ENCODE measurements around the gene SUCO.
"Not testable (repeated sequence)": the region's sequence is repeated elsewhere in the genome, so short reads cannot be mapped to it uniquely, and the experiment has no call there.

SUCO gene

GRCh38 chr1:172596782-172597181 is 63.8 kb downstream of the SUCO start:
- not testable (repeated sequence) for H3K27me3 ChIP-seq (ENCODE audit: insufficient read depth, low read length, poor library complexity, severe bottlenecking); H3K9ac ChIP-seq (ENCODE audit: low read depth, low read length, poor library complexity, severe bottlenecking); H4K20me1 ChIP-seq (ENCODE audit: insufficient read depth, low read length, poor library complexity, severe bottlenecking); H3F3A ChIP-seq (ENCODE audit: low read depth); H3K4me2 ChIP-seq (ENCODE audit: low read depth, low read length, poor library complexity, severe bottlenecking); H3K9me2 ChIP-seq (replicated peaks; ENCODE audit: low read depth, low read length); H3K9me3 ChIP-seq (ENCODE audit: insufficient read depth, low read depth, low read length); H3K4me3 ChIP-seq (ENCODE audit: low read length, poor library complexity, severe bottlenecking); H3K4me1 ChIP-seq (ENCODE audit: insufficient read depth, low read length, poor library complexity, severe bottlenecking); H2AFZ ChIP-seq (ENCODE audit: low read length)
- Histone ChIP-seq H3K79me2 (ENCODE audit: insufficient read depth, low read length) (0 out of 2 replicates have a peak, but pooled peaks cover 15% of the 10 kb centered on the region), H3K36me3 (ENCODE audit: insufficient read depth, low read length) (peaks cover 63% of the 10 kb centered on the region)

DNA sequence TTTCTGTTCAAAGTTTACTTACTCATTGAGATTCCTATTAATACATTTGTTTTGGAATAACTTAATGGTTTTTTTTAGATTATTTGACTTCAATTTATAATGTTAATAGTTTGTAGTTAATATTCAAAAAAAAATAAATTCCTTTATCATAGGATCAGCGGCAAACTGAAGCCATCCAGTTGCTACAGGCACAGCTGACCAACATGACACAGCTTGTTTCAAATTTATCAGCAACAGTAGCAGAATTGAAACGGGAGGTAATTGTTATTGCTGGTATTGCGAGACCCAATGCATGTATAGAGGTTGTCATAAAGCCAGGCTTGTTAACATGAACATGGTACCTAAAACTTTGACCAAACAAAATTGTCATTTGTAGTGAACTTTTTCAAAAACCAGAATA is 67.0 kb downstream of the SUCO start:
- Histone ChIP-seq H3K9me2 (replicated peaks; ENCODE audit: low read depth, low read length) (no peaks in the 10 kb centered on the region), H3K36me3 (ENCODE audit: insufficient read depth, low read length) (peaks cover 85% of the 10 kb centered on the region), H4K20me1 (ENCODE audit: insufficient read depth, low read length, poor library complexity, severe bottlenecking) (no peaks in the 10 kb centered on the region), H3K27me3 (ENCODE audit: insufficient read depth, low read length, poor library complexity, severe bottlenecking) (no peaks in the 10 kb centered on the region), H3K9me3 (ENCODE audit: insufficient read depth, low read depth, low read length) (no peaks in the 10 kb centered on the region), H3K9ac (ENCODE audit: low read depth, low read length, poor library complexity, severe bottlenecking) (no peak overlapping the region), H3F3A (ENCODE audit: low read depth) (0 out of 2 replicates have a peak, but pooled peaks cover 2% of the 10 kb centered on the region), H3K4me3 (ENCODE audit: low read length, poor library complexity, severe bottlenecking) (no peak overlapping the region), H2AFZ (ENCODE audit: low read length) (no peak overlapping the region), H3K79me2 (ENCODE audit: insufficient read depth, low read length) (0 out of 2 replicates have a peak, but pooled peaks cover 15% of the 10 kb centered on the region), H3K4me1 (ENCODE audit: insufficient read depth, low read length, poor library complexity, severe bottlenecking) (peaks cover 3% of the 10 kb centered on the region), H3K4me2 (ENCODE audit: low read depth, low read length, poor library complexity, severe bottlenecking) (no peak overlapping the region)
- TF ChIP-seq EZH2phosphoT487 (IDR thresholded peaks at IDR 0.05; ENCODE audit: borderline replicate concordance) = no peak
- TF ChIP-seq CTCF (conservative IDR thresholded peaks at IDR 0.05; ENCODE audit: low read length) = no peak

DNA sequence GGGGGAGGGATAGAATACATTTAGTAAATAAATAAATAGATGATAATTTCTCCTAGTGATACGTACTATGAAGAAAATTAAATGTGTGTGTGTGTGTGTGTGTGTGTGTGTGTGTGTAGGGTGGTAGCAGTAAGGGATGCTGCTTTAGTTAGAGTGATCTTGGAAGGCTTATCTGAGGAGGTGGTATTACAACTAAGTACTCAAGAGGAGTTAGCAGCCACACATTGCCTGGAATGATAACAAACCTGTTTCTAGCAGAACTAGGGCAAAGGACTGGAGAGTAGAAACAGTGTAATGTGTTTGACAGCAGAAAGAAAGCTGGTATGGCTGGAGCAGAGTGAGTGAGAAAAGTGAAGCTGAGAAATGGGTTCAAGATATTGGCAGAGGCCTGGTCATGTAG is 67.7 kb downstream of the SUCO start:
- Histone ChIP-seq H3K9me3 (ENCODE audit: insufficient read depth, low read depth, low read length) (no peaks in the 10 kb centered on the region), H3K4me3 (ENCODE audit: low read length, poor library complexity, severe bottlenecking) (no peak overlapping the region), H3F3A (ENCODE audit: low read depth) (0 out of 2 replicates have a peak, but pooled peaks cover 2% of the 10 kb centered on the region), H3K27me3 (ENCODE audit: insufficient read depth, low read length, poor library complexity, severe bottlenecking) (no peaks in the 10 kb centered on the region), H3K4me1 (ENCODE audit: insufficient read depth, low read length, poor library complexity, severe bottlenecking) (peaks cover 3% of the 10 kb centered on the region), H3K9me2 (replicated peaks; ENCODE audit: low read depth, low read length) (no peaks in the 10 kb centered on the region), H4K20me1 (ENCODE audit: insufficient read depth, low read length, poor library complexity, severe bottlenecking) (no peaks in the 10 kb centered on the region), H3K4me2 (ENCODE audit: low read depth, low read length, poor library complexity, severe bottlenecking) (no peak overlapping the region), H3K9ac (ENCODE audit: low read depth, low read length, poor library complexity, severe bottlenecking) (no peak overlapping the region), H3K79me2 (ENCODE audit: insufficient read depth, low read length) (0 out of 2 replicates have a peak, but pooled peaks cover 15% of the 10 kb centered on the region), H3K36me3 (ENCODE audit: insufficient read depth, low read length) (peaks cover 90% of the 10 kb centered on the region), H2AFZ (ENCODE audit: low read length) (no peak overlapping the region)
- no peak for TF ChIP-seq CTCF (conservative IDR thresholded peaks at IDR 0.05; ENCODE audit: low read length)
- TF ChIP-seq EZH2phosphoT487 (IDR thresholded peaks at IDR 0.05; ENCODE audit: borderline replicate concordance) = no peak

GRCh38 chr1:172601046-172601630 is 68.2 kb downstream of the SUCO start:
- Histone ChIP-seq H4K20me1 (ENCODE audit: insufficient read depth, low read length, poor library complexity, severe bottlenecking) (no peaks in the 10 kb centered on the region), H3K4me1 (ENCODE audit: insufficient read depth, low read length, poor library complexity, severe bottlenecking) (peaks cover 3% of the 10 kb centered on the region), H3K4me2 (ENCODE audit: low read depth, low read length, poor library complexity, severe bottlenecking) (no peak overlapping the region), H3K9me2 (replicated peaks; ENCODE audit: low read depth, low read length) (no peaks in the 10 kb centered on the region), H3K4me3 (ENCODE audit: low read length, poor library complexity, severe bottlenecking) (no peak overlapping the region), H3K9me3 (ENCODE audit: insufficient read depth, low read depth, low read length) (no peaks in the 10 kb centered on the region), H3K9ac (ENCODE audit: low read depth, low read length, poor library complexity, severe bottlenecking) (no peak overlapping the region), H3K27me3 (ENCODE audit: insufficient read depth, low read length, poor library complexity, severe bottlenecking) (no peaks in the 10 kb centered on the region), H3F3A (ENCODE audit: low read depth) (0 out of 2 replicates have a peak, but pooled peaks cover 2% of the 10 kb centered on the region), H2AFZ (ENCODE audit: low read length) (no peak overlapping the region), H3K79me2 (ENCODE audit: insufficient read depth, low read length) (0 out of 2 replicates have a peak, but pooled peaks cover 15% of the 10 kb centered on the region), H3K36me3 (ENCODE audit: insufficient read depth, low read length) (peaks cover 89% of the 10 kb centered on the region)
- TF ChIP-seq EZH2phosphoT487 (IDR thresholded peaks at IDR 0.05; ENCODE audit: borderline replicate concordance) (no peak), CTCF (conservative IDR thresholded peaks at IDR 0.05; ENCODE audit: low read length) (no peak)
